ENCODE data around the gene CBFA2T2.

- no peak for TF ChIP-seq CTCF (conservative IDR thresholded peaks at IDR 0.05; ENCODE audit: low read depth, low read length)
- TF ChIP-seq EZH2 (IDR thresholded peaks at IDR 0.05; ENCODE audit: borderline replicate concordance, low read depth, low read length, poor library complexity, severe bottlenecking): no peak
Observed at GRCh38 chr20:33656010-33656782, 166.3 kb downstream of the CBFA2T2 start.

All from A673 (cell line).